ELF-1 (cell line): ENCODE measurements around the gene MRPL32.
"Not testable (repeated sequence)": the region's sequence is repeated elsewhere in the genome, so short reads cannot be mapped to it uniquely, and the experiment has no call there.

ENCODE experiments used
- DNase-seq: peaks from one replicate; pipeline ENCODE4 v3.0.0-alpha.2; 2016; ENCODE audit warnings: low read depth, low spot score

Gene MRPL32

GRCh38 chr7:42931834-42932651 is at the start of gene MRPL32, which contains the start of gene PSMA2:
TSS of gene MRPL32 (plus strand) at chr7:42932376. CDS start at chr7:42932387, 11 bp downstream.
TSS of gene PSMA2 (minus strand) at chr7:42932174. CDS start at chr7:42932158, 16 bp downstream.
- peak; percentile 98 for DNase-seq

- peak; percentile 19 for DNase-seq
Measured at GRCh38 chr7:42883950-42884349, 48.2 kb upstream of the MRPL32 start.

GRCh38 chr7:42885183-42885582 is 47.0 kb upstream of the MRPL32 start:
- not testable (repeated sequence) for DNase-seq

GRCh38 chr7:42886129-42886528 is 46.0 kb upstream of the MRPL32 start:
- DNase-seq: no peak

- no peak for DNase-seq
Measured at GRCh38 chr7:42886893-42887505, 45.2 kb upstream of the MRPL32 start.

GRCh38 chr7:42893346-42894240 is 38.6 kb upstream of the MRPL32 start:
- DNase-seq: peak; percentile 75

GRCh38 chr7:42900842-42901241 is 31.3 kb upstream of the MRPL32 start:
- no peak for DNase-seq

- DNase-seq: no peak
Measured at GRCh38 chr7:42902331-42902730, 29.8 kb upstream of the MRPL32 start.

GRCh38 chr7:42906181-42906580 is 26.0 kb upstream of the MRPL32 start:
- no peak for DNase-seq

- no peak for DNase-seq
Measured at GRCh38 chr7:42907316-42907715, 24.9 kb upstream of the MRPL32 start.

GRCh38 chr7:42910306-42910705 is 21.9 kb upstream of the MRPL32 start:
- no peak for DNase-seq

GRCh38 chr7:42911454-42912447 is 20.4 kb upstream of the MRPL32 start, which contains the start of gene C7orf25:
TSS of gene C7orf25 (minus strand) at chr7:42912070. CDS start at chr7:42910900, 1,170 bp downstream.
- DNase-seq: peak; percentile 98

GRCh38 chr7:42913591-42913990 is 18.6 kb upstream of the MRPL32 start:
- DNase-seq: no peak

GRCh38 chr7:42914009-42914408 is 18.2 kb upstream of the MRPL32 start:
- DNase-seq: no peak

GRCh38 chr7:42914421-42915045 is 17.6 kb upstream of the MRPL32 start:
- DNase-seq: no peak

- DNase-seq: no peak
Measured at GRCh38 chr7:42915356-42915755, 16.8 kb upstream of the MRPL32 start.

GRCh38 chr7:42922017-42922753 is 10.0 kb upstream of the MRPL32 start:
- no peak for DNase-seq

GRCh38 chr7:42924223-42924838 is 7.8 kb upstream of the MRPL32 start:
- DNase-seq: no peak

- no peak for DNase-seq
Measured at GRCh38 chr7:42925630-42926029, 6.5 kb upstream of the MRPL32 start.
